ENCODE results near the gene DICER1. TPM values are rescaled to one million over a fixed set of nuclear protein-coding genes. Genes with fewer than 3 reads are reported as not detected.

The DICER1 gene
- polyA plus RNA-seq, 3 donors: 26.5 to 38.4 (median 34.7) TPM

GRCh38 chr14:95136631-95137030 lies 20.7 kb downstream of the DICER1 start:
- Mint-ChIP-seq H3K4me1 (peaks cover 30% of the 10 kb centered on the region), H3K4me3 (no peak overlapping the region), H3K27ac (peak overlapping the region; percentile 32 to 90 (median 63)), H3K36me3 (peaks cover 23 to 42% of the 10 kb centered on the region in 2 donors), H3K9me3 (peaks cover 8 to 13% (median 12%) of the 10 kb centered on the region in 7 donors), H3K27me3 (ENCODE audit: low read depth in 3 of 3) (peaks cover 0 to 3% (median 0%) of the 10 kb centered on the region in 3 donors)
- Histone ChIP-seq H3K79me2 (ENCODE audit: insufficient read depth, low read length) (peaks cover 84% of the 10 kb centered on the region), H4K20me1 (ENCODE audit: insufficient read depth, low read length) (peaks cover 67% of the 10 kb centered on the region), H3K36me3 (replicated peaks in 1 of 2; ENCODE audit: control insufficient read depth in 1 of 2, insufficient read depth in 2 of 2, low read length in 2 of 2) (peaks cover 20 to 28% of the 10 kb centered on the region in 2 donors), H3K27me3 (ENCODE audit: control insufficient read depth in 2 of 2, insufficient read depth in 2 of 2, low read length in 2 of 2) (no peaks in the 10 kb centered on the region), H3K4me2 (replicated peaks; ENCODE audit: extremely low read depth, low read length, poor library complexity, severe bottlenecking) (no peak overlapping the region), H3K4me3 (replicated peaks in 1 of 3; ENCODE audit: low read depth in 2 of 3, low read length in 3 of 3) (no peak overlapping the region), H3K9me3 (replicated peaks in 1 of 2; ENCODE audit: control insufficient read depth in 1 of 2, insufficient read depth in 1 of 2, low read length in 2 of 2) (peaks cover 7% of the 10 kb centered on the region in 2 donors), H3K4me1 (ENCODE audit: control insufficient read depth in 1 of 2, insufficient read depth in 2 of 2, low read length in 2 of 2) (peaks cover 18 to 26% of the 10 kb centered on the region in 2 donors), H2AFZ (ENCODE audit: insufficient read depth, low read depth, low read length, poor library complexity, severe bottlenecking) (no peak overlapping the region), H3K9ac (ENCODE audit: insufficient read depth, low read length, poor library complexity, severe bottlenecking) (no peak overlapping the region), H3K27ac (ENCODE audit: low read depth in 1 of 2, low read length in 2 of 2) (peak overlapping the region in 1 of 2 donors; percentile 43)
- intact Hi-C loops (cut with micrococcal nuclease): loop anchor here in 1 of 2 donors (5.0 kb wide), 1 partner anchor 51 kb away; no protein-coding TSS in a partner anchor
- no peak for DNase-seq
- no peak for TF ChIP-seq CTCF (IDR thresholded peaks at IDR 0.05)
- WGBS (ENCODE audit: insufficient coverage): 100% methylated on average over 1 of the region's 1 CpG

- no peak for TF ChIP-seq CTCF (IDR thresholded peaks at IDR 0.05)
- Histone ChIP-seq H2AFZ (ENCODE audit: insufficient read depth, low read depth, low read length, poor library complexity, severe bottlenecking) (no peak overlapping the region), H3K4me3 (replicated peaks in 1 of 3; ENCODE audit: low read depth in 2 of 3, low read length in 3 of 3) (no peak overlapping the region), H3K36me3 (replicated peaks in 1 of 2; ENCODE audit: control insufficient read depth in 1 of 2, insufficient read depth in 2 of 2, low read length in 2 of 2) (peaks cover 41 to 50% of the 10 kb centered on the region in 2 donors), H3K4me1 (ENCODE audit: control insufficient read depth in 1 of 2, insufficient read depth in 2 of 2, low read length in 2 of 2) (peaks cover under 1 to 3% of the 10 kb centered on the region in 2 donors), H3K27me3 (ENCODE audit: control insufficient read depth in 2 of 2, insufficient read depth in 2 of 2, low read length in 2 of 2) (no peaks in the 10 kb centered on the region), H3K9ac (ENCODE audit: insufficient read depth, low read length, poor library complexity, severe bottlenecking) (no peak overlapping the region), H3K9me3 (replicated peaks in 1 of 2; ENCODE audit: control insufficient read depth in 1 of 2, insufficient read depth in 1 of 2, low read length in 2 of 2) (peaks cover 7% of the 10 kb centered on the region in 2 donors), H3K27ac (ENCODE audit: low read depth in 1 of 2, low read length in 2 of 2) (peak overlapping the region in 1 of 2 donors; percentile 51), H3K79me2 (ENCODE audit: insufficient read depth, low read length) (peaks cover 72% of the 10 kb centered on the region), H3K4me2 (replicated peaks; ENCODE audit: extremely low read depth, low read length, poor library complexity, severe bottlenecking) (no peak overlapping the region), H4K20me1 (ENCODE audit: insufficient read depth, low read length) (peaks cover 69% of the 10 kb centered on the region)
- Mint-ChIP-seq H3K27me3 (ENCODE audit: low read depth in 3 of 3) (peaks cover 0 to 3% (median 0%) of the 10 kb centered on the region in 3 donors), H3K27ac (peak overlapping the region in 4 of 7 donors; percentile 18 to 67 (median 46)), H3K36me3 (peaks cover 36 to 59% of the 10 kb centered on the region in 2 donors), H3K4me3 (no peak overlapping the region), H3K4me1 (peaks cover 14% of the 10 kb centered on the region), H3K9me3 (peaks cover 8 to 13% (median 12%) of the 10 kb centered on the region in 7 donors)
- DNase-seq: peak in 2 of 3 donors; percentile 10 to 73
- intact Hi-C loops (cut with micrococcal nuclease): no loop called here
- 100% methylated on average over 3 of the region's 8 CpGs for WGBS (ENCODE audit: insufficient coverage)
Measured at GRCh38 chr14:95134304-95134933, 22.9 kb downstream of the DICER1 start.

All from CD14-positive monocyte (primary cell).